IMR-90 (cell line): ENCODE measurements around the gene NMUR1. TPM values are rescaled to one million over a fixed set of nuclear protein-coding genes. Genes with fewer than 3 reads are reported as not detected.

ENCODE experiments used
- ATAC-seq: fragments of 200-7000 bp; cut with Tn5 transposase; 2 replicates; pipeline ENCODE4 v1.9.1; 2020; ENCODE audit warnings: low read depth, mild to moderate bottlenecking, moderate library complexity
- BruUV-seq: library from RNA; stranded (reverse); fragments of 400-500 nt; replicated peaks from 2 replicates; lab custom pipeline; 2021; lab: Mats Ljungman, UMichigan
- CTCF ChIA-PET: fragments of 300-600 bp; formaldehyde crosslinking; extraction: SDS; loops from one replicate; lab custom pipeline; 2021; ENCODE audit warnings: antibody characterized with exemption; lab: Yijun Ruan, JAX
- POLR2A ChIA-PET: fragments of 300-600 bp; sonication (Branson Sonifier 250); formaldehyde crosslinking; loops from one replicate; lab custom pipeline; 2022; ENCODE audit warnings: antibody characterized with exemption; ENCODE audit not compliant: unreplicated experiment; lab: Charles Lee
- DNase-seq: peaks from one replicate; pipeline ENCODE4 v3.0.0; 2013
- H2AFZ ChIP-seq: replicated peaks from 2 replicates; pipeline ENCODE3; 2013; ENCODE audit warnings: low read length, mild to moderate bottlenecking; ENCODE audit not compliant: poor library complexity
- H2AK5ac ChIP-seq: 2 replicates; pipeline ENCODE4 v1.6.1; 2013; ENCODE audit warnings: low read depth, low read length, inconsistent platforms
- H2AK9ac ChIP-seq: replicated peaks from 2 replicates; pipeline ENCODE3; 2013; ENCODE audit warnings: mild to moderate bottlenecking, low read depth, low read length, moderate library complexity; ENCODE audit not compliant: poor library complexity
- H2BK120ac ChIP-seq: 2 replicates; pipeline ENCODE4 v1.6.1; 2013; ENCODE audit warnings: low read depth, low read length, inconsistent platforms
- H2BK15ac ChIP-seq: 3 replicates; pipeline ENCODE4 v1.6.1; 2013; ENCODE audit warnings: low read depth, low read length, inconsistent platforms
- H2BK20ac ChIP-seq: 2 replicates; pipeline ENCODE4 v1.6.1; 2013; ENCODE audit warnings: low read depth, mild to moderate bottlenecking, inconsistent platforms, low read length, moderate library complexity
- H2BK5ac ChIP-seq: 2 replicates; pipeline ENCODE4 v1.6.1; 2013; ENCODE audit warnings: mild to moderate bottlenecking, low read depth, low read length, inconsistent platforms; ENCODE audit not compliant: poor library complexity, severe bottlenecking
- H3K14ac ChIP-seq: replicated peaks from 2 replicates; pipeline ENCODE4 v1.6.1; 2013; ENCODE audit warnings: low read depth, low read length, inconsistent platforms
- H3K18ac ChIP-seq: 2 replicates; pipeline ENCODE4 v1.6.1; 2013; ENCODE audit warnings: low read depth, low read length, control low read depth
- H3K23ac ChIP-seq: 2 replicates; pipeline ENCODE4 v1.6.1; 2013; ENCODE audit warnings: low read depth, low read length, inconsistent platforms
- H3K27ac ChIP-seq: 2 replicates; pipeline ENCODE4 v1.5.1; 2013; ENCODE audit warnings: mild to moderate bottlenecking, control low read depth, low read length; ENCODE audit not compliant: insufficient read depth
- H3K27me3 ChIP-seq: 2 replicates; pipeline ENCODE4 v1.6.1; 2013; ENCODE audit warnings: low read length; ENCODE audit not compliant: control insufficient read depth, insufficient read depth
- H3K36me3 ChIP-seq: 2 replicates; pipeline ENCODE4 v1.6.1; 2013; ENCODE audit warnings: low read length, mixed read lengths; ENCODE audit not compliant: control insufficient read depth, insufficient read depth
- H3K4ac ChIP-seq: 2 replicates; pipeline ENCODE4 v1.6.1; 2013; ENCODE audit warnings: low read depth, low read length, inconsistent platforms
- H3K4me1 ChIP-seq: 2 replicates; pipeline ENCODE4 v1.6.1; 2013; ENCODE audit warnings: low read length, mixed read lengths; ENCODE audit not compliant: control insufficient read depth, insufficient read depth
- H3K4me2 ChIP-seq: 2 replicates; pipeline ENCODE4 v1.6.1; 2013; ENCODE audit warnings: low read depth, mild to moderate bottlenecking, control low read depth, low read length, moderate library complexity
- H3K4me3 ChIP-seq: 2 replicates; pipeline ENCODE4 v1.5.1; 2013; ENCODE audit warnings: low read depth, mild to moderate bottlenecking, control low read depth, low read length, moderate library complexity; ENCODE audit not compliant: insufficient read depth
- H3K56ac ChIP-seq: 2 replicates; pipeline ENCODE4 v1.6.1; 2013; ENCODE audit warnings: low read length, inconsistent platforms; ENCODE audit not compliant: insufficient read depth; ENCODE audit errors: extremely low read depth
- H3K79me1 ChIP-seq, 2 experiments: 2 replicates each; pipeline ENCODE4 v1.6.1; 2013; ENCODE audit warnings: low read length in 2 of 2, inconsistent platforms in 1 of 2, low read depth in 1 of 2
- H3K9ac ChIP-seq: 2 replicates; pipeline ENCODE4 v1.6.1; 2013; ENCODE audit warnings: low read depth, low read length, control low read depth
- H3K9me1 ChIP-seq: 2 replicates; pipeline ENCODE4 v1.6.1; 2013; ENCODE audit warnings: low read length, inconsistent platforms; ENCODE audit not compliant: insufficient read depth
- H3K9me3 ChIP-seq: 2 replicates; pipeline ENCODE4 v1.6.1; 2013; ENCODE audit warnings: low read length; ENCODE audit not compliant: control insufficient read depth, insufficient read depth
- H4K20me1 ChIP-seq: 2 replicates; pipeline ENCODE4 v1.6.1; 2013; ENCODE audit warnings: low read length, inconsistent platforms; ENCODE audit not compliant: insufficient read depth
- H4K5ac ChIP-seq: 2 replicates; pipeline ENCODE4 v1.6.1; 2013; ENCODE audit warnings: mild to moderate bottlenecking, low read depth, low read length, control low read depth
- H4K8ac ChIP-seq, 2 experiments: 2 replicates each; pipeline ENCODE4 v1.6.1; 2013; ENCODE audit warnings: low read depth in 2 of 2, low read length in 2 of 2, control low read depth in 1 of 2, inconsistent platforms in 1 of 2
- H4K91ac ChIP-seq: 2 replicates; pipeline ENCODE4 v1.6.1; 2013; ENCODE audit warnings: low read depth, low read length, inconsistent platforms; ENCODE audit not compliant: insufficient read depth
- BHLHE40 ChIP-seq: fragments of 150-350 bp; IDR thresholded peaks from 2 replicates; pipeline ENCODE4 v1.6.1; 2016; ENCODE audit warnings: mild to moderate bottlenecking, low read depth, low read length
- CEBPB ChIP-seq: IDR thresholded peaks from 2 replicates; pipeline ENCODE4 v1.6.1; 2012; ENCODE audit warnings: low read depth, low read length, improper control_type of control experiment
- CHD1 ChIP-seq: IDR thresholded peaks from 2 replicates; pipeline ENCODE4 v1.6.1; 2012; ENCODE audit warnings: low read depth, low read length, improper control_type of control experiment
- CTCF ChIP-seq: conservative IDR thresholded peaks from 2 replicates; pipeline ENCODE4 v1.5.1; 2012; ENCODE audit warnings: mild to moderate bottlenecking, low read depth, low read length, improper control_type of control experiment
- ELK1 ChIP-seq: fragments of 150-350 bp; IDR thresholded peaks from 2 replicates; pipeline ENCODE4 v1.6.1; 2016; ENCODE audit warnings: low read depth, mild to moderate bottlenecking, low read length, moderate library complexity, borderline replicate concordance
- FOS ChIP-seq: fragments of 150-350 bp; IDR thresholded peaks from 2 replicates; pipeline ENCODE4 v1.6.1; 2016; ENCODE audit warnings: low read depth, low read length
- MAFK ChIP-seq: IDR thresholded peaks from 2 replicates; pipeline ENCODE4 v1.6.1; 2012; ENCODE audit warnings: low read depth, low read length, improper control_type of control experiment
- MAZ ChIP-seq: IDR thresholded peaks from 2 replicates; pipeline ENCODE4 v1.6.1; 2012; ENCODE audit warnings: low read depth, mild to moderate bottlenecking, low read length, improper control_type of control experiment, moderate library complexity, borderline replicate concordance
- MXI1 ChIP-seq: IDR thresholded peaks from 2 replicates; pipeline ENCODE4 v1.6.1; 2012; ENCODE audit warnings: low read depth, mild to moderate bottlenecking, low read length, moderate library complexity, borderline replicate concordance
- NFE2L2 ChIP-seq: fragments of 150-350 bp; IDR thresholded peaks from 2 replicates; pipeline ENCODE4 v1.6.1; 2016; ENCODE audit warnings: low read depth, mild to moderate bottlenecking, low read length
- POLR2A ChIP-seq: IDR thresholded peaks from 2 replicates; pipeline ENCODE4 v1.6.1; 2012; ENCODE audit warnings: mild to moderate bottlenecking, low read depth, low read length
- RAD21 ChIP-seq: IDR thresholded peaks from 2 replicates; pipeline ENCODE4 v1.6.1; 2012; ENCODE audit warnings: low read length, improper control_type of control experiment
- RCOR1 ChIP-seq: IDR thresholded peaks from 2 replicates; pipeline ENCODE4 v1.6.1; 2012; ENCODE audit warnings: mild to moderate bottlenecking, low read length, improper control_type of control experiment; ENCODE audit not compliant: insufficient replicate concordance
- RFX5 ChIP-seq: IDR thresholded peaks from 2 replicates; pipeline ENCODE4 v1.8.0; 2012; ENCODE audit warnings: low read depth, mild to moderate bottlenecking, low read length, moderate library complexity
- SMC3 ChIP-seq: fragments of 150-350 bp; IDR thresholded peaks from 2 replicates; pipeline ENCODE4 v1.6.1; 2016; ENCODE audit warnings: low read depth, mild to moderate bottlenecking, antibody characterized with exemption, low read length, moderate library complexity
- dilution Hi-C: fragments of 300-500 bp; cut with HindIII; formaldehyde crosslinking; loops from one replicate; pipeline ENCODE4 v1.14.3; 2018; ENCODE audit warnings: low sequenced_read_pairs; ENCODE audit not compliant: unreplicated experiment
- in situ Hi-C: fragments of 300-500 bp; cut with MboI; formaldehyde crosslinking; loops from 3 replicates; pipeline ENCODE4 v1.14.3; 2019; ENCODE audit warnings: low sequenced_read_pairs, inconsistent platforms, mixed read lengths
- intact Hi-C: fragments of 100-400 bp; cut with micrococcal nuclease; formaldehyde crosslinking; loops from 2 replicates; pipeline ENCODE4 v1.10.0; 2022
- polyA plus RNA-seq, 3 experiments: library from polyadenylated mRNA; depleted of rRNA; stranded (reverse); fragments of >200 nt; gene quantifications; 2 replicates each; pipeline ENCODE4 v1.2.3, GENCODE V29; 2012; ENCODE audit warnings: low replicate concordance in 1 of 3
- total RNA-seq: library from RNA; depleted of rRNA; stranded (reverse); fragments of >200 nt; gene quantifications from 2 replicates; pipeline ENCODE4 v1.2.3, GENCODE V29; 2012
- TF ChIP-seq, protein P1 (sequence below): fragments of 150-350 bp; IDR thresholded peaks from 2 replicates; pipeline ENCODE4 v1.6.1; 2017; ENCODE audit warnings: mild to moderate bottlenecking, antibody characterized with exemption, low read length, low read depth

Gene NMUR1
- total and polyA plus RNA-seq, 2 of the 4 experiments (the other 2 are of a cell fraction) = not detected

DNA sequence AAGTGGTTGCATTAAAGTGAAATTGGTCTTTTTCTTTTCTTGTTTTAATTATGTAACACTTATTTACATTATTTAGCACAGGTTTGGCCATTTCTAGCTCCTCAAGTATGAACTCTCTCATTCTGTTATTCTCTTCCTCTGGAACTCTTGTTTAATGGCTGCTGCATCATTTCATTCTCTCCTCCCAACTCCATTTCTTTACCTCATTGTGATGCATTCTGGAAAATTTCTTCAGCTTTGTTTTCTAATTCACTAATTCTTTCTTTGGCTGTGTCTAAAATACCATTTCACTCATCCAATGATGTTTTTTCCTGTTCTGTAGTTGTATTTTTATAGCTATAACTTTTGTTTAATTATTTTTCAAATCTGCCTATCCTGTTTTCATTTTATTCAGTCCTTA is 22.5 kb upstream of the NMUR1 start:
- Histone ChIP-seq H3K27ac (no peak overlapping the region), H3K4ac (no peak overlapping the region), H3K18ac (no peak overlapping the region), H3K56ac (no peak overlapping the region), H3K4me1 (peaks cover 8% of the 10 kb centered on the region; the same call in 1 of the 2 replicates), H2AK9ac (no peak overlapping the region), H3K23ac (no peak overlapping the region), H3K79me1 (no peaks in the 10 kb centered on the region), H2AFZ (no peak overlapping the region), H4K8ac (no peak overlapping the region), H3K27me3 (peaks cover 4% of the 10 kb centered on the region; the same call in 1 of the 2 replicates), H3K9me3 (peaks cover 5% of the 10 kb centered on the region; the same call in 1 of the 2 replicates), H2AK5ac (no peak overlapping the region), H2BK5ac (no peak overlapping the region), H4K20me1 (no peaks in the 10 kb centered on the region), H4K5ac (no peak overlapping the region), H3K4me2 (no peak overlapping the region), H3K14ac (no peak overlapping the region), H3K9ac (no peak overlapping the region), H3K9me1 (no peaks in the 10 kb centered on the region), H3K4me3 (no peak overlapping the region), H2BK15ac (no peak overlapping the region), H4K91ac (no peak overlapping the region), H2BK20ac (no peak overlapping the region), H2BK120ac (no peak overlapping the region), H3K36me3 (no peaks in the 10 kb centered on the region)
- in situ Hi-C loops = no loop called here
- no peak for DNase-seq
- no peak for ATAC-seq
- ChIA-PET POLR2A (no interaction called here), CTCF (interaction anchor here (0.6 to 1.0 kb wide), 2 partner anchors 25 to 35 kb away, joined by 5 to 7 read pairs; no protein-coding TSS in a partner anchor)
- intact Hi-C loops = no loop called here
- TF ChIP-seq, protein P1, sequence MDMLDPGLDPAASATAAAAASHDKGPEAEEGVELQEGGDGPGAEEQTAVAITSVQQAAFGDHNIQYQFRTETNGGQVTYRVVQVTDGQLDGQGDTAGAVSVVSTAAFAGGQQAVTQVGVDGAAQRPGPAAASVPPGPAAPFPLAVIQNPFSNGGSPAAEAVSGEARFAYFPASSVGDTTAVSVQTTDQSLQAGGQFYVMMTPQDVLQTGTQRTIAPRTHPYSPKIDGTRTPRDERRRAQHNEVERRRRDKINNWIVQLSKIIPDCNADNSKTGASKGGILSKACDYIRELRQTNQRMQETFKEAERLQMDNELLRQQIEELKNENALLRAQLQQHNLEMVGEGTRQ = no peak
- TF ChIP-seq POLR2A (no peak), MXI1 (no peak), NFE2L2 (no peak), RFX5 (no peak), CTCF (no peak), RAD21 (no peak), ELK1 (no peak), SMC3 (no peak), MAFK (no peak), RCOR1 (no peak), CEBPB (no peak), MAZ (no peak), BHLHE40 (no peak), CHD1 (no peak), FOS (no peak)
- dilution Hi-C loops = no loop called here
- BruUV-seq = no TSS peak
